Measurements from ENCODE around the gene RASA3. TPM values are rescaled to one million over a fixed set of nuclear protein-coding genes. Genes with fewer than 3 reads are reported as not detected.

The RASA3 gene
- total RNA-seq, 2 experiments from 2014 or later: 65.6 to 73.9 TPM

GRCh38 chr13:113960276-113960948 lies 172.0 kb downstream of the RASA3 start:
- Mint-ChIP-seq H3K27ac (no peak overlapping the region), H3K27me3 (no peaks in the 10 kb centered on the region)

GRCh38 chr13:113959198-113959597 lies 173.2 kb downstream of the RASA3 start:
- Mint-ChIP-seq H3K4me1 (no peaks in the 10 kb centered on the region), H3K27me3 (no peaks in the 10 kb centered on the region), H3K27ac (no peak overlapping the region), H3K36me3 (peaks cover 13% of the 10 kb centered on the region), H3K4me3 (no peak overlapping the region), H3K9me3 (peaks cover 19% of the 10 kb centered on the region)
- POLR2A ChIA-PET: no interaction called here
- ATAC-seq (ENCODE audit: low read depth) (no peak), DNase-seq (no peak)

More at GRCh38 chr13:113960276-113960948, 172.0 kb downstream of the RASA3 start:
- Mint-ChIP-seq H3K4me3 (no peak overlapping the region), H3K36me3 (peaks cover 12% of the 10 kb centered on the region), H3K4me1 (no peaks in the 10 kb centered on the region), H3K9me3 (peaks cover 19% of the 10 kb centered on the region)
- no peak for DNase-seq
- POLR2A ChIA-PET: no interaction called here
- no peak for ATAC-seq (ENCODE audit: low read depth)

- DNase-seq: no peak
- peaks cover 19% of the 10 kb centered on the region for H3K9me3 Mint-ChIP-seq
Measured at GRCh38 chr13:113958373-113958772, 174.1 kb downstream of the RASA3 start.

GRCh38 chr13:113956571-113956970 lies 175.9 kb downstream of the RASA3 start:
- Mint-ChIP-seq H3K4me3 (no peak overlapping the region), H3K27me3 (no peaks in the 10 kb centered on the region), H3K4me1 (no peaks in the 10 kb centered on the region), H3K9me3 (peaks cover 16% of the 10 kb centered on the region), H3K27ac (no peak overlapping the region), H3K36me3 (peaks cover 13% of the 10 kb centered on the region)
- DNase-seq (no peak), ATAC-seq (ENCODE audit: low read depth) (no peak)
- POLR2A ChIA-PET: no interaction called here

More at GRCh38 chr13:113958373-113958772, 174.1 kb downstream of the RASA3 start:
- Mint-ChIP-seq H3K27ac (no peak overlapping the region), H3K4me1 (no peaks in the 10 kb centered on the region), H3K4me3 (no peak overlapping the region), H3K27me3 (no peaks in the 10 kb centered on the region), H3K36me3 (peaks cover 13% of the 10 kb centered on the region)
- POLR2A ChIA-PET: no interaction called here
- ATAC-seq (ENCODE audit: low read depth): no peak

- Mint-ChIP-seq H3K36me3 (peaks cover 13% of the 10 kb centered on the region), H3K4me3 (no peak overlapping the region), H3K27ac (no peak overlapping the region), H3K4me1 (no peaks in the 10 kb centered on the region), H3K9me3 (peaks cover 16% of the 10 kb centered on the region), H3K27me3 (no peaks in the 10 kb centered on the region)
- DNase-seq: no peak
- no peak for ATAC-seq (ENCODE audit: low read depth)
- POLR2A ChIA-PET: no interaction called here
Measured at GRCh38 chr13:113955691-113956090, 176.7 kb downstream of the RASA3 start.

- ATAC-seq (ENCODE audit: low read depth) (no peak), DNase-seq (no peak)
- POLR2A ChIA-PET: no interaction called here
- Mint-ChIP-seq H3K4me3 (no peak overlapping the region), H3K27me3 (no peaks in the 10 kb centered on the region), H3K9me3 (peaks cover 13% of the 10 kb centered on the region), H3K36me3 (peaks cover 10% of the 10 kb centered on the region), H3K4me1 (no peaks in the 10 kb centered on the region), H3K27ac (no peak overlapping the region)
Measured at GRCh38 chr13:113955235-113955634, 177.2 kb downstream of the RASA3 start.

- Mint-ChIP-seq H3K4me1 (no peaks in the 10 kb centered on the region), H3K27ac (no peak overlapping the region), H3K36me3 (peaks cover 10% of the 10 kb centered on the region), H3K4me3 (no peak overlapping the region), H3K27me3 (no peaks in the 10 kb centered on the region), H3K9me3 (peaks cover 9% of the 10 kb centered on the region)
- POLR2A ChIA-PET: no interaction called here
- no peak for DNase-seq
- no peak for ATAC-seq (ENCODE audit: low read depth)
Measured at GRCh38 chr13:113954046-113954835, 178.2 kb downstream of the RASA3 start.

- H3K4me3 Mint-ChIP-seq: no peak overlapping the region
- H3K27me3 Mint-ChIP-seq: no peaks in the 10 kb centered on the region
- no peak for DNase-seq
- H3K4me1 Mint-ChIP-seq: no peaks in the 10 kb centered on the region
- no peak for ATAC-seq (ENCODE audit: low read depth)
- H3K27ac Mint-ChIP-seq: no peak overlapping the region
- peaks cover 10% of the 10 kb centered on the region for H3K36me3 Mint-ChIP-seq
- H3K9me3 Mint-ChIP-seq: peaks cover 6% of the 10 kb centered on the region
- POLR2A ChIA-PET: no interaction called here
Measured at GRCh38 chr13:113953561-113953960, 178.9 kb downstream of the RASA3 start.

GRCh38 chr13:113952983-113953520 lies 179.4 kb downstream of the RASA3 start:
- Mint-ChIP-seq H3K27me3 (no peaks in the 10 kb centered on the region), H3K9me3 (peaks cover 4% of the 10 kb centered on the region), H3K4me1 (no peaks in the 10 kb centered on the region), H3K27ac (no peak overlapping the region), H3K36me3 (peaks cover 8% of the 10 kb centered on the region), H3K4me3 (no peak overlapping the region)
- DNase-seq (no peak), ATAC-seq (ENCODE audit: low read depth) (no peak)
- POLR2A ChIA-PET: no interaction called here

- no peak overlapping the region for H3K27ac Mint-ChIP-seq
- H3K9me3 Mint-ChIP-seq: peaks cover 1% of the 10 kb centered on the region
- H3K4me3 Mint-ChIP-seq: no peak overlapping the region
- H3K27me3 Mint-ChIP-seq: no peaks in the 10 kb centered on the region
- no peak for DNase-seq
- peaks cover 8% of the 10 kb centered on the region for H3K36me3 Mint-ChIP-seq
- H3K4me1 Mint-ChIP-seq: no peaks in the 10 kb centered on the region
- POLR2A ChIA-PET: no interaction called here
- no peak for ATAC-seq (ENCODE audit: low read depth)
Measured at GRCh38 chr13:113952151-113952982, 180.1 kb downstream of the RASA3 start.

- Mint-ChIP-seq H3K4me3 (no peak overlapping the region), H3K27me3 (no peaks in the 10 kb centered on the region), H3K36me3 (peaks cover 8% of the 10 kb centered on the region), H3K4me1 (no peaks in the 10 kb centered on the region), H3K9me3 (peaks cover 1% of the 10 kb centered on the region), H3K27ac (no peak overlapping the region)
- POLR2A ChIA-PET: no interaction called here
- peak; percentile 70 for DNase-seq
- peak; percentile 82 for ATAC-seq (ENCODE audit: low read depth)
Measured at GRCh38 chr13:113951246-113951999, 181.0 kb downstream of the RASA3 start.

GRCh38 chr13:113950451-113951245 lies 181.8 kb downstream of the RASA3 start:
- Mint-ChIP-seq H3K4me1 (no peaks in the 10 kb centered on the region), H3K27ac (no peak overlapping the region), H3K27me3 (no peaks in the 10 kb centered on the region), H3K4me3 (no peak overlapping the region), H3K36me3 (peaks cover 3% of the 10 kb centered on the region), H3K9me3 (no peaks in the 10 kb centered on the region)
- no peak for DNase-seq
- peak; percentile 11 for ATAC-seq (ENCODE audit: low read depth)
- POLR2A ChIA-PET: no interaction called here

All from activated naive CD8-positive, alpha-beta T cell treated with anti-CD3 and anti-CD28 coated beads, Interleukin-2, amount 10 ng/mL, durations not matched to agents 7 days and 5 days (primary cell).